ENCODE data around the gene MYL11.

The MYL11 gene

GRCh38 chr16:30354423-30355143 is 20.0 kb upstream of the MYL11 start:
- DNase-seq = peak; percentile 65

- peak; percentile 100 for DNase-seq
These were observed 19.3 kb upstream of the MYL11 start, which contains the start of gene CD2BP2 for GRCh38 chr16:30355144-30355953. TSS of gene CD2BP2 (minus strand) at chr16:30355308. CDS start at chr16:30354681, 627 bp downstream.

GRCh38 chr16:30355954-30356308 is 18.7 kb upstream of the MYL11 start:
- DNase-seq = no peak

- DNase-seq = no peak
These were observed 18.1 kb upstream of the MYL11 start for GRCh38 chr16:30356401-30357084.

GRCh38 chr16:30357085-30357714 is 17.4 kb upstream of the MYL11 start:
- DNase-seq = no peak

GRCh38 chr16:30357715-30358576 is 16.7 kb upstream of the MYL11 start:
- no peak for DNase-seq

GRCh38 chr16:30358577-30358936 is 16.0 kb upstream of the MYL11 start:
- DNase-seq = no peak

GRCh38 chr16:30358990-30359870 is 15.4 kb upstream of the MYL11 start:
- DNase-seq = no peak

GRCh38 chr16:30359871-30360170 is 14.8 kb upstream of the MYL11 start:
- no peak for DNase-seq

- DNase-seq = no peak
These were observed 13.4 kb upstream of the MYL11 start for GRCh38 chr16:30361180-30361579.

GRCh38 chr16:30365200-30365599 is 9.4 kb upstream of the MYL11 start:
- no peak for DNase-seq

GRCh38 chr16:30366511-30366910 is 8.1 kb upstream of the MYL11 start:
- no peak for DNase-seq

GRCh38 chr16:30367349-30368009 is 7.1 kb upstream of the MYL11 start:
- no peak for DNase-seq

GRCh38 chr16:30368122-30368791 is 6.3 kb upstream of the MYL11 start:
- DNase-seq = no peak

- DNase-seq = no peak
These were observed 5.9 kb upstream of the MYL11 start for GRCh38 chr16:30368792-30369090.

GRCh38 chr16:30369091-30369937 is 5.3 kb upstream of the MYL11 start:
- DNase-seq = no peak

- DNase-seq = no peak
These were observed 4.6 kb upstream of the MYL11 start for GRCh38 chr16:30369938-30370455.

- DNase-seq = peak; percentile 100
These were observed 4.0 kb upstream of the MYL11 start, which contains the start of gene TBC1D10B for GRCh38 chr16:30370456-30371247. TSS of gene TBC1D10B (minus strand) at chr16:30370494. CDS start at chr16:30370183, 311 bp downstream.

All from NCI-H146 (cell line).